A549 treated with AZD9567 at 1 μM for 4 hours (cell line): ENCODE measurements around the gene TMEM222. TPM values are rescaled to one million over a fixed set of nuclear protein-coding genes. Genes with fewer than 3 reads are reported as not detected.

Experiments
- total RNA-seq: library from RNA; stranded (reverse); fragments of 200-300 nt; extraction: Qiagen RNA extraction; gene quantifications from 5 replicates; pipeline ENCODE4 v1.2.3, GENCODE V29; 2022; ENCODE audit not compliant: insufficient read depth

The TMEM222 gene, protein sequence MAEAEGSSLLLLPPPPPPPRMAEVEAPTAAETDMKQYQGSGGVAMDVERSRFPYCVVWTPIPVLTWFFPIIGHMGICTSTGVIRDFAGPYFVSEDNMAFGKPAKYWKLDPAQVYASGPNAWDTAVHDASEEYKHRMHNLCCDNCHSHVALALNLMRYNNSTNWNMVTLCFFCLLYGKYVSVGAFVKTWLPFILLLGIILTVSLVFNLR
- total RNA-seq, result 43.8 to 52.6 TPM (median 51.5 TPM) in 5 replicates

DNA sequence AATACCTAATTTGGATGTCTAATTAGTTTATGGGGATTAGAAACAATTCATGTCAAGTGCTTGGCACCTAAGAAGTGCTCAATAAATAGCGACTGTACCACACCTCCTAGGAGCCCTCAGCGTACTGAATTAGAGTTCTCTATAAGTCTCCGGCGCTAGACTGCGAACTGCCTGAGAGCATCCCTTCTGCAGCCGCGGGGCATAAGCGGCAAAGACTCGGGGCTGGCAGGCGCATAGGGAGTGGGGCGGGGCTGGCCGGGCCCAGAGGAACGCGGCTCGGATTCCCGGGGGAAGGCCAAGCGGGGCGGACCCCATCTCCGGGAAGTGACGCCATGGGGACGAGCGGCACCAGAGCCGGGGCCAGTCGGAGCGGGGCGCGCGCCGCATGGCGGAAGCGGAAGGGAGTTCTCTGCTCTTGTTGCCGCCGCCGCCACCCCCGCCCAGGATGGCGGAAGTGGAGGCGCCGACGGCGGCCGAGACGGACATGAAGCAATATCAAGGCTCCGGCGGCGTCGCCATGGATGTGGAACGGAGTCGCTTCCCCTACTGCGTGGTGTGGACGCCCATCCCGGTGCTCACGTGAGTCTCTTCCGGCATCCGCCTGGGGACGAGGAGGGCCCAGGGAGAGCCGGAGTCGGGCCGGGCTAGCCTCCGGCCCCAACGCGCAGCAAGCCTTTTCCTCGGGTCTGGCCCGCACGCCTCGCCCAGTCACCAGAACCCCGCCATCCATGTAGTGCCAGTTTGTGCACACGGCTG lies at the start of gene TMEM222:
TMEM222 (plus strand) TSS at position 351 of the 756 bp plus-strand sequence; CDS start at position 386, 35 bp downstream.

DNA sequence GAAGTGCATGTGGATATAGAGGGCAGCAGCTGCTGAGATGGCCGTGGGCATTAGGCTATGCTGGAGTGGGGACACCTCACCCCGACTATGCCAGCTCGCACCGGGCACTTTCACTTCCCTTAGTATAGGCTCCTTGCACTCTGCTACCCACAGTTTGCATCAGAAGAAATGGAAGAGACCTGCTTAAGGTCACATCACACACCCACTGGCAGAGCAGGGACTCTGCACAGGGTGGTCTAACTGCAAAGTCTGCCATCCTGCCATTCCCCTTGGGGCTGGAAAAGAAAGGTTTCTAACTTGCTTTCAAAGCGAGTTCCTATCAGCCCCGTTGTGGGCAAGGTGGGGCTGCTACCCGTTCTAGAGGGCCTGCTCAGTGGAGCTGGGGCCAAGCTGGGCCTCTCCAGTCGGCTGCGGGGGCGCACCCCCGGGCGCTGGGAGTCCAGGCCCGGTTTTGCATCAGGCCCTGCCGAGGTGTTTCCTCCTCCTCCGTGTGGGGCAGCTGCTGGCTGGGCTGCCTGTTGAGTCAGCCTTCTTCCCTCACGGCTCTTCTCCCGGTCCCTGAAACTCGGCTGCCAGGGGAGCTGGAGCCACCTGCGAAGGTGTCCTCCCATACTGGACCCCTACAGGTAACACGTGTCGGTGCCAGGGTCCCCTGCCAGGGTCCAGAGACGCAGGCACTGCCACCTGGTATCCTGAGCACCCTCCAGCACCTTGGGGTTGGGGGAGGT lies 19.7 kb downstream of the TMEM222 start, which contains the start of gene SYTL1:
SYTL1 (plus strand) TSS at position 498 of the 728 bp plus-strand sequence. CDS start 3,313 bp downstream, outside the sequence.

DNA sequence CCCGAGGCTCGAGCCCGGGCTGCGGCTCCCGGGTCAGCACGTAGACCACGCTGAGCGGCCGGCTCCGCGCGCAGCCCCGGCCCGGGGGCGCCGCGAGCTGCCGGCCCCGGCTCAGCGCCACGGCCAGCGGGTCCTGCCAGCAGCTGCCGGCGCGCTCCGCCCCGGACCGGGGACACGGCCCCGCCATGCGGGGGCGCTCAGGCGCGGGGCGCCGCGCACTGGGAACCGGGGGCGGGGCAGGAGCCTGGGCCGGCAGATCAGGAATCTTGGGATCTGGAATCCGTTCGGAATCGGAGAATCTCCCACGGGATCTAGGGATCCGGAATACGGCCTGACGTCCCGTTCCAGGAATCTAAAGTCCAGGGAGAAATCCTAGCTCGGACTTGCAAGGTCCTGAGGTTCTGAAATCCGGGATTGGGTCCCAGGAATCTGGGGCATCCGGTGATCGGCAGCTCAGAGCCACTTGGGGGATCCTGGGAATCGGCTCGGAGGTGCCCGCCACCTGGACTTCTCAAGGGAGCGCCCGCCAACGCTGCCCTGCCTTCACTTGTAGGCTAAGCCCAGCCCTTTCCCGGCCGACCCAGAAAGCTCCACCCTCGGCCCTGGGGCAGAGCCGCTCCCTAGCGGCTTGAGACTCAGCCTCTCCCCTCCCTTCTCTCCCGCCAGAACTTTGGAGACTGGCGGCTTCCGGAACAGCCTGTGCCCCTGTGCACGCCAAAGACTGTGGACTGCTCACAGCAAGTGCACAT lies 44.6 kb downstream of the TMEM222 start, which contains the start of gene MAP3K6:
MAP3K6 (minus strand) TSS at position 551 of the 749 bp plus-strand sequence; CDS start at position 187, 364 bp downstream.

DNA sequence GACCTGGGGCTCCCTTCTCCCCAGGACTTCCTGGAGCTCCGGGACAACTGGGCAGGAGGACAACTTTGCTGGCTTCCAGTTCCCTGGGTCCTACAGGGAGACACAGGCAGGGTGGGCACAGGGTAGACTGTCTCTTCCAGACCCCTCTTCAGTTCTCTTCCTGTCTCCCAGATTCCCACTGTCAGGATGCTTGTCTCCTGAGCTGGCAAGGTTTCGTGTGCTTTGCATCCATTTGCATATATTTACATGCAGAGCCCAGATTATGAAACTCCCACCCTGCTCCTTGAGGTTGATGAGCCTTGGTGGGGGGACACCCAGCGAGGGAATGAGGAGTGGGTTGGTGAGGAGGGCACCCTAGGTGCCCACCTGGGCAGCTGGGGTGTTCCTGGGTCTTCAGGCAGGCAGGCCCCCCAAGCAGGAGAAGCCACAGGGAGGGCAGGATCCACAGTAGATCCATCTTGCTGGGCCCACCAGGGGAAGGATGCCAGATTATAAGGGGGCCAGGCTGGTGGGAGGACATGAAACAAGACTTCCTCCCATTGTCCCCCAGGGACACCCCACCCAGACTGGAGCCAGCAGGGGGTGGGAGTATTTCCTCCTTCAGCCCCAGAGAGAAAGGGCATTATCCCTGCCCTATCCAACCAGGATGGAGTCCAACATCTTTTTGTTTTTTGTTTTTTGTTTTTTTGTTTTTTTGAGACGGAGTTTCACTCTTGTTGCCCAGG lies 52.6 kb downstream of the TMEM222 start, which contains the start of gene FCN3:
FCN3 (minus strand) TSS at position 463 of the 725 bp plus-strand sequence; CDS start at position 457, 6 bp downstream.

GRCh38 chr1:27383039-27383605 lies 61.2 kb downstream of the TMEM222 start, which contains the start of gene CD164L2:
TSS of gene CD164L2 (minus strand) at chr1:27383333. CDS start at chr1:27383239, 94 bp downstream.

Other genes starting within 250 kb of the TMEM222 start
- 11.6 to 16.8 TPM (median 14.9 TPM) in 5 replicates for gene SLC9A1, start 167.0 kb upstream of the TMEM222 start, total RNA-seq
- 6.3 to 9.2 TPM (median 7.0 TPM) in 5 replicates for gene WDTC1, start 87.5 kb upstream of the TMEM222 start, total RNA-seq
- gene SYTL1, start 19.9 kb downstream of the TMEM222 start, total RNA-seq, result 0.34 to 0.94 TPM (median 0.55 TPM) in 4 of 5 replicates, not detected in the other
- gene MAP3K6, start 44.8 kb downstream of the TMEM222 start, total RNA-seq, result 7.2 to 18.4 TPM (median 15.3 TPM) in 5 replicates
- not detected in 5 replicates for gene FCN3, start 52.7 kb downstream of the TMEM222 start, total RNA-seq
- not detected in 5 replicates for gene CD164L2, start 61.2 kb downstream of the TMEM222 start, total RNA-seq
- gene GPR3, start 70.5 kb downstream of the TMEM222 start, total RNA-seq, result 1.6 to 2.0 TPM (median 1.7 TPM) in 4 of 5 replicates, not detected in the other
- gene WASF2, start 168.0 kb downstream of the TMEM222 start, total RNA-seq, result 45.2 to 53.4 TPM (median 50.5 TPM) in 5 replicates